GM19455 (cell line): Measurements from ENCODE around the gene CNRIP1.
A peak's percentile ranks its signal among the peaks of the same experiment; 100 is the strongest.

Experiments used
- ATAC-seq: cut with Tn5 transposase; IDR thresholded peaks from one replicate; pipeline ENCODE4 v1.9.1; 2021; ENCODE audit not compliant: unreplicated experiment

Gene CNRIP1

DNA sequence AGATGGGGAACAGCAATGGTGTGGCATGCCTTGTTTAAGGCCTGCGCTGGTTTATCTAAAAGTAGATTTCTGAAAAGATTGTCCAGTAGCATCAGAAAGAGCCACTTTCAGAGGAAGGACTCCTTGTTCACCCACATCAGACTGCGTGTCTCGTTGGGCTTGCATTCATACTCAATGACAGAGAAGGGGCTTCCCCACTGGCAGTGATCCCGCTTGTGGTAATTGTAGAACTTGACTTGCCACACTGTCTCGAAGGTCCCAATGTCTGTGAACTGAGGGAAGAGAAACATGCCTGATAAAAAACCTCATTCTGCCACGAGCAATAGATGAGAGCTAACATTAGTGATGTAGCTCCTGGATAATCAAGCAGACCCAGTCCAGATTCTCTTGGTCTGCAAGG, 26.0 kb downstream of the CNRIP1 start:
- ATAC-seq = no peak

DNA sequence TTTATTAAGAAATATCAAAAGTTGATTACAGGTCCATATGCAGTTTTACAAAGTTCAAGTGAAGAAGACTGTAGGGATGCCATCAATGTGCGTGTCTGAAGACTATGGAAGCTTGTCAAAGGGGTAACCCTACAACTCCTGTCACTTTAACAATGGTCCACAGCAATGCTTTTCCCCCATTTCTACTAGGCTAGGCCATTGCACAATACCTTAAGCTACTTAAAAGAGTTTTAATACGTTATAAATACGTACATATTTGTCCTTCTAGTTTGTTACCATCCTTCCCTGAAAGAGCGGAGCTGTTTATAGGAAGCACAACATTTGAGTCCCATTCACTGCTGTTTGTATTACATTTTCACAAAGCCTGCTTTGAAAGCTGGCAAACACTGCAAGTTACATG, 26.7 kb downstream of the CNRIP1 start:
- no peak for ATAC-seq

DNA sequence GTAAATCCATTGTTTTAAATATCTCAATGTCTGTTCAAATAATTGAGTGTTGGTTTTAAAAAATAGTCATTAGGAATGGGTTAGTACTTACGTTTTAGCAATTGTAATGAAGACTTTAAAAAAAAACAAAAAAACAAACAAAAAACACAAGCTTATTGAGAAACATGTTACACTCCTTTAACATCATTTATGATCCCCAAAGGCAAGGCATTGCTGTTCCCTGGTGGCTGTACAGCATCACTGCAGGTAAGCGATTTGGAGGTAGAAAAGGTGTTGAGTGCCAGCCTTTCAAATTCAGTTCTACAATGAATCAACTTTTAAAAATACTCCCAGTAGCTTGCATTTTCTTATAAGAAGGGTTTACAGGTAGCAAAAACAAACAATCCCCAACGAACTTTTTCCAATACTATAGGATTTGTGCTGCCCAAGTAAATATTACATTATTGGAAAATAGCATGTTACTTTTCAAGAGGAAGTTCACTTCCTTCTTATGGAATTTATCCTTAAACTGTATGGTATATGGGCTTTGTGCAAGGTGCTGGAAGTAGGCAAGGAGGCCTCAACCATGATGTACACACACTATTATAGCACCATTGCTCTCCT, 27.5 kb downstream of the CNRIP1 start:
- ATAC-seq = peak; percentile 78

DNA sequence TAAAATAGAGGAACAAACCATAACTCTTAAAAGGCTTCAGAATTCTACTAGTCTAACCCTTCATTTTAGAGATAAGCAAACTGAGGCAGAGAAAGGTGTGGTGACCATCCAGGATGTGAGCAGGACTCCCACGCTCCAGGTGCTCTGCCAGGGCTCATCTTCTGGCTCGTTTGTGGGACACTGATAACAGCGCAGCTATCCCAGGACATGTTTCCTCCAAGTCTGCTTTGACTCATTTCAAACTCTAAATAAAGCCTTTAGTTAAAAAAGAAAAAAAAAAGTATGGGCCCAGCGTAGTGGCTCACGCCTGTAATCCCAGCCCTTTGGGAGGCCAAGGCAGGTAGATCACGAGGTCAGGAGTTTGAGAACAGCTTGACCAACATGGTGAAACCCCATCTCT, 28.4 kb downstream of the CNRIP1 start:
- ATAC-seq = no peak

DNA sequence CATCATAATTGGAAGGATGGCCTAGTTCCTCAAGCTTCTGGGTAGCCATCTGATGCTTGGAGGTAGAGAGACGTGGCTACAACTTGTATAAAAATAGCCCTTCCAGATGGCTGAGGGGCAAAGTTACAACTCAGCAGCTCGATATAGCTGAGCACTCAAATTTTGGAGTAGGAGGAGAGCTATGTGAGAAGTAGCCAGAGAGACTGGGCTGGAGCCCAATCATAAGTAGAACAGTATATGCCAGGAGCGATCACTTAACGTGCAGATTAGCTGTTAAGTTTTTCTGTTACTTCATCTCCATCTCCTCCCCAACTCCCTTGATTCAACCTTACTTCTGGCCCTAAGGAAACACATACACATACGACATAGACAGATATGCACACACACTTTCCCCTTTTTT, 28.8 kb downstream of the CNRIP1 start:
- no peak for ATAC-seq

DNA sequence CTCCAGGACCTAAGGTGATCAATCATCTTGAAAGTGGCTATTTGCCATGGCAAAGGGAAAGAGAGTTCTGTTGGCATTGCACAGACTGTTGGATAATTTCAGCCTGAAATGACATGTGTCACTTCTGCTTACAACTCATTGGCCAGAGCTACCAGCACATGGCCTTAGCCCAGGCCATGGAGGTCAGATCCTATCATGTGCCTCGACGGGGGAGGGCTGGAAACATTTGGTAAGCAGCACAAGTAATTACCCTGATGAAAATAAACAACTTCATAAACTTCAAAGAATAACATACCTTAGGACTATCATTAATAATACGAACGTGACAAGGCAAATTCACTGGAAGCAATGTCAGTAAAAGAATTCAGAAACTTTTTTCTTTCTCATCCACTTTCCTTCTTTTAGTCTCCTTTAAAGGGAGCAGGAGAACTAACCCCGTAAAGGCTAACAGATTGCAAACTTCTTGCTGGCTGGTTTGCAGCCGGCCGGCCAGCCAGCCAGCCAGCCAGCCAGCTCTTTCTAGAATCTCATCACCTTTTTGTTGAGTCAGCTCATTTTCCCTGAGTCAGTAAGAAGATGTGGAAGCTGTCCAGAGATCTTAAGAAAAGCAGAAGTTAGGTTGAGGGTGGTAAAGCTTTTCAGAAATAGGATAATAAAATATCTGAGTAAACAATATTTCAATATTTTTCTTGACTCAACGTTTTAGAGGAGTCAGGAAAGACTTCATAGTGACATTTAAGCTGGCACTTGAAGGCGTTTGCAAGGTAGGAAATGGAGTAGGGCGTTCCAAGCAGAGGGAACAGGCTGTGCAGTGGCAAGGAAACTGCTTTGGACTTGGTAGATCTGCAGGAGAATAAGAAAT, 31.9 kb downstream of the CNRIP1 start:
- no peak for ATAC-seq

DNA sequence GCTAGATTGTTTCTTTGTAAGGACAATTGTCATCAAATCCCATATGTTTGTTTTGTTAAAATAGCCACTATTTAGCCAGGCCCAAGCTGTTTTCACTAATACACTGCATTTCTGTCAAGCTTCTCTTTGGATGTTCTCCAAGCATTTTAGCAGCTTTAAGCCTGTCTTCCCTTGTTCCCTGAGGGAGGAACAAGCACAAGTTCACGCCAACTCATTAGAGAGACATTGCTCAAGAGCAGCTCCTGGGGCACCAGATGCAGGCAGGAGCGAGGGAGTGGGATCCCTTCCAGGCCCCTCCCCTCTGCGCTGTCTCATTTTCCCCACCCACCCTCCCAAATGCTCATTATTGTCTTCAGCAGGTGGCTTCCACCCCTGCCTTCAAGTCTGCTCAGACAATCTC, 34.9 kb downstream of the CNRIP1 start:
- no peak for ATAC-seq

DNA sequence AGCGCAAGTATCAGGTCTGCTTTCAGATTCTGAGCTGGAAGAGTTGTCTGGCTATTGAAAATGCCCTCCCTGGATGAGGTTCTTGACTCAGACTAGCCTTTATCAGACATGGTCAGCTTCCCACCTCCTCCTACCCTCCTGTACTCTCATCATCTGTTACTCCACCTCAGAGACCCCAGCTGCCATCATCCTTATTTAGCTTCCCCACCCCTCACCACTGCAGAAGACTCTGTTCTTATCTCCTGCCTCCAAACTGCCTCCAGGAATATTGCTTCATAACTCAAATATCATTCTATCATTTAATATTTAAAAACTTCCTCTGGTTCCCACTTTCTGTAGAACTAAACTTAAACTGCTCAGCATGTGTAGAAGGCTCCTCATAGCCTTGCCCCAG, 36.3 kb downstream of the CNRIP1 start:
- ATAC-seq = no peak

DNA sequence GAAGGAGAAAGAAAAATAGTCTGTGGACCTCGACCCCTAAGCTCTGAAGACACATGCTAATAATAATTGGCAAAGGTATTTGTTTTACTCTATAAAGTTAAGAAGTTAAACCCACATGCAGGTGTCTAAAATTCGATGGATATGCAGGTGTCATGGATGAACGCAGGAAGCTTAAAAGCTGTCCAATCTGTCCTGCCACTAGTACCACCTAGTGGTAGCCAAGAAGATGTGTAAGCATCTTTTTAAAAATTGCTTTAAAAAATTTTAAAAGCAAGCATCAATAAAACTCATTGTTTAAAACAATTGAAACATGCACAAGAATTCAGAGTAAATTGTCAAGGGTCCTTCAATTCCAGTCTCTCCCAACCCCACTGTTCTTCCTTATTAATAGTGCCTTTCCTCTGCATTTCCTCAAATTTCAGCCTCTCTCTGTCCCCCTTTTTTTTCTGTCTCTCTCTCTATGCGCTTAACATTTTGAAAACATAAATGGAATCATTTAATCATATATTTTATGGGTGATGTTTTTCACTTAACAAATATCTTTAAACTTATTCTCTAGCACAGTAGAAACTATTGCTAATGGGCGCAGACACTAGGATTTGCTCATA, 36.8 kb downstream of the CNRIP1 start:
- ATAC-seq = no peak

DNA sequence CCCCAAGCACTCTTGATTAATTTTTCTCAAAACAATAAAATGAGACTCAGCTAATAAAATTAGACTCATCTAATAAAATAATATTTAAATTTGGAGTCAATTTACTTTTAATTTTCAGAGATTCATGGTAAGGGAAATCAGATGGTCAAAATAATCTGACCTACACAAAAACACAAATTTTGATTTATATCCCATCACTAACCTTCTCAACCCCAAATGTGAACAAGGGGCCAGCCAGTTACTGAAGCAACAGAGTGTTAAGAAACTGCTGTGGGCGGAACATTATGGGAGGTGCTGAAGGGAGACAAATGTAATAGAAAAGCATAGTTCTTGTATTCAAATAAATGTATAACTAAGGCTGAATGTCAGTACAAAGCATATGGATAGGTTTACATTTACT, 39.0 kb downstream of the CNRIP1 start:
- no peak for ATAC-seq

DNA sequence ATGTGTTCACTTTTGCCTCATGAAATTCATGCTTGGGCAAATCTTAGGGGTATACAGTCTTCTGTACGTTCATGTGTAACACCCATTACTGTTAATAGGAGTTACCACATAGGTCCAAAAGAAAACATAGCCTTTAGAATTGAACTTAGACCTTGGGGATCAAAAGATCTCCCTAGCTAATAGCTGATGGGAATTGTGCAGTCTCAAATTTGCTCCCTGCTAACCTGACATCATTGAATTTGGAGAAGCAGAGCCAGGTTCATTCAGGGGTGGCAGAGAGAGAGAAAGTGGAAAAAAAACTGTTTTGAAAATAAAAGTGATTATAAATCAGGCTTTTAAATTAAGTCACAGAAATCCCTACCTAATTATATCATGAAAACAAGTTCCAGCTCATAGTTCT, 39.4 kb downstream of the CNRIP1 start:
- no peak for ATAC-seq

DNA sequence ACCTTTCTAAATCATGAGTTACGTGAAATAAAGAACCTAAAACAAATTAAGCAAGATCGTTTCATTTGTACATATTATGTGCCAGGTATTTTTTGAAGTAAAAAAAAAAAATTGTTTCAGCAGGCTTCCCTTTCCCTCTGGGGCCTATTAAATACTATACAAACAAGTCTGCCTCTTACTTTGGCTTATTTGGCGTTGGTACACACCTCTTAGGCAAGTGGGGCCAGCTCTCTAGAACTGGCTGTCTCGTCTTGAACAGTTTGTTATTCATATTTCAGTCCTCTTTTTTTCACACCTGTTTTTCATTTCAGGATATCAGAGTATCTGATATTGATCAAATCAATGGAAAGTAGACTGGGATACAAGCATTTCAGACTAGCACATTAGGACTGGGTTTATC, 40.1 kb downstream of the CNRIP1 start:
- no peak for ATAC-seq

DNA sequence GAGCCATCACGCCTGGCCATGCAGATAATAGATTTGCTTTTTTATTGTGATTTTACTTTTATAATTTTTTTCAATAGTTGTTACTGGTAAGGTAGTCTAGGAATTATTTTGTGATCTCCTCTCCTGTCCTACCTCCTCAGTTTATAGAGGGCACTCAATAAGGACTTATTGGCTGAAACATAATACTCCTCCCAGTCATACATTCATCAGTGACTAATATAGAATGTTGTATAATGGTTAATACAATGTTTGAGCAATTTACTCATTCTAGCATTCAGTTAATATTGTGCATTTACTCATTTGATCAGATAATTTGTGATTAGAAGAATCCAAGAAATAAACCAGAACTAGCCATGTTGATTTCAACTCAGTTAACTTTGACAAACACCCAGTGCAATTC, 41.6 kb downstream of the CNRIP1 start:
- ATAC-seq = no peak

DNA sequence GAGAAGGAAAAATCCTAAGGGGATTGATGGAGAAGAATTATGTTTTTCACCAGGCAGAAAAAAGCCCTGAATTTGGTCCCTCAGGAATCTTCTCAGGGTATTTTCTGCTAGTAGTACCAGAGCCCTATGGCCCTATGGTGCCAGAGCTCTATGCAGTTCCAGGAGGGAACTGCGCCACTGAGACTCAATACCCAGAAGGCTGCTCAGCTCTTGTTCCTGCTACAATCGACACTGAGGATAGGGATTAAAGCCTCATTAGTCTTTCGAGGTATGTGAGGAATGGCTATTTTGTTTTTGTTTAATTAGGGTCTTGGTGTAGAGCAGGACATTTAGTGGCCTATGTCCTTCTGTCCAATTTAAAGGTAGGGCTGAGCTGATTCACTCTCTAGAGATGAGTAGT, 45.7 kb downstream of the CNRIP1 start:
- ATAC-seq = no peak

DNA sequence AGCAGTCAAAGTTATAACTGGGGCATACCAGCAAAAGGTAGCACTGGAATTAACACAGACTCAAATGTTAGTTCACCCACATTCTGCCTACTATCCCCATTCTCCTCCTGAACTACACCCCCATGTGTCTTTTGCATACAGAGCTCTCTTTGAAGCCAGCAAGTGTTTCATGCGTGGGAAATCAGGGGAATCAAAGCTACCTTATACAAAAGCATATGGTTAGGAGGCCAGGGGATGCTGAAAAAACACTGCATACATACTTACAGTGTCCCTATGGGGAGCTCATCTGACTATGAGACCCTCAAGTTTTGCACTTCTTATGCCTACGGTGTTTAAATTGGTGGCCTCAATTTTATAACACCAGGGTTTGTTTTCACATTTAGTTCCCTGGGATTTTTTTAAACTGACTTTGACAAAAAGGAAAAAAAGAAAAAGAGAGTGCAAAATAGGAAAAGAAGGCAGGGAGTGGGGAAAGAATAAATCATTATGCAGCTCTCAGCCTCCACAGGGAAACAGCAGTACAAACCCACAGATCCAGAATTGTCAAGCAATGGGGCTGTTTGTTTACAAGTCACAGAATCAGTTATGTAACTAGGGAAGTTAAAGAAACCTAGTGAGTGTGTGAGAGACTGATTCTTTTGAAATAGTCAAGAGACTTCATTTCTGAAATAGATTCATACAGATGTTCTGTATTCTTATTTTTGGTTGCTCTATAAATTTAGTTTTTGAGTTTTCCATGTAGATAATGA, 47.3 kb downstream of the CNRIP1 start:
- ATAC-seq = no peak

DNA sequence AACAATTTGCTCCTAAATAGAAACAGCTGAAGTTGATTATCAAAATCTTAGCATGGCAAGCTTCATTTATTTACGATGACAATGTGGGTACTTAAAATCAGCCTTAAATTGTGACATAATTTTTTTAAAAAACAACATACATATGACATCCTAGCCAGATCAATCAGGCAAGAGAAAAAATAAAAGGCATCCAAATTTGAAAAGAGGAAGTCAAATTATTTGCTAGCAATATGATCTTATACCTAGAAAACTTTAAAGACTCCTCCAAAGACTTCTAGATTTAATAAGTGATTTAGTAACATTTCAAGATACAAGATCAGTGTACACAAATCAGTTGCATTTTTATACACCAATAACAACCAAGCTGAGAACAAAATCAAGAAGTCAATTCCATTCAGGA, 53.1 kb downstream of the CNRIP1 start:
- no peak for ATAC-seq

DNA sequence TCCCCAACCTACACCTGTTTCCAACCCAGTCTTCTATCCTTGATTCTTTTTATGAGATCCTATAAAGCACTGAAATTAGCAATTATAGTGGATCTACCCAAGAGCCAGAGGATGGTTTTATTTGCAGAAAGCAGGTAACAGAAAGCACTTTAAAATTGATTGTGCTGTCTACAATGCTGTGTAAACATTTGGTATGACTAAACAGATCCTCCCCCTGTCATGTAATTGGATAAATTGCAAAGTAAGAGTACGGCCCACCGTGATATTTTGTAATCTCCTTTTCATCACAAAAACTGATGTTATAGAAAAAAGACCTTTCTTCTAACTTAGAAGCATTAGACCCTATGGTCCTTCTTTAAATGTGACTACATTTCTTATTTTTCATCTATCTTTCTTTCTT, 56.1 kb downstream of the CNRIP1 start:
- ATAC-seq = no peak

DNA sequence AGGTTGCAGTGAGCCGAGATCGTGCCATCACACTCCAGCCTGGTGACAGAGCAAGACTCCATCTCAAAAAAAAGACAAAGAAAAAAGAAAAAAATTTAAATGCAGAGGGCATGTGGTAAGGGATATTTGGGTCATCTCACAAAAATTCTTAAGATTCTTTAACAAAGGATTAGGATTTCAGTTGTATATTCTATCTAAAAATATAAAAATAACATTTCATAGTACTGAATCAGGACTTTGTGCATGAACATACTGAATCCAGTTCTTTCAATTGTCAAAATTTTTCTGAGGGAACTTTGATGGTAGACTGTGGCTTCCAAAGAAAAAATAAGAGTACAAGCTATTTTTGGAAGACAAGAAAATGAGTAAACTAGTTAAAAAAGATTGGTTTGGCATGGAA, 60.9 kb downstream of the CNRIP1 start:
- ATAC-seq = no peak

DNA sequence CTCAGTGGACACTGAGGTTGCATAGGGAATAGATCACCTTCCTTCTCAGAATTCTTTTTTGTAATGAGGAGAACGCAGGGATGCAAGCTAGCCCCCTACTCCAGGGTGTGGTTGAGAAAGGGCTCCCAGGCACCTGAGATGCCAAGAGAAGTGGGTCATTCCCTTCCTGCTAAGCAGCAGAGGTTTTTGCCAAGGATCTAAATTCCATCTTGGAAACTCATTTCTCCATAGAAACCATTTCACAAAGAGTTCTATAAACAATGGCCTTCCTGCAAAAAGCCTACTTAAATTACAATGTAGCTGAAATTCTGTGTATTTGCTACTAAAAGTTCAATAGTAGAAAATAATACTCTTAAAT, 63.7 kb downstream of the CNRIP1 start:
- ATAC-seq = no peak

DNA sequence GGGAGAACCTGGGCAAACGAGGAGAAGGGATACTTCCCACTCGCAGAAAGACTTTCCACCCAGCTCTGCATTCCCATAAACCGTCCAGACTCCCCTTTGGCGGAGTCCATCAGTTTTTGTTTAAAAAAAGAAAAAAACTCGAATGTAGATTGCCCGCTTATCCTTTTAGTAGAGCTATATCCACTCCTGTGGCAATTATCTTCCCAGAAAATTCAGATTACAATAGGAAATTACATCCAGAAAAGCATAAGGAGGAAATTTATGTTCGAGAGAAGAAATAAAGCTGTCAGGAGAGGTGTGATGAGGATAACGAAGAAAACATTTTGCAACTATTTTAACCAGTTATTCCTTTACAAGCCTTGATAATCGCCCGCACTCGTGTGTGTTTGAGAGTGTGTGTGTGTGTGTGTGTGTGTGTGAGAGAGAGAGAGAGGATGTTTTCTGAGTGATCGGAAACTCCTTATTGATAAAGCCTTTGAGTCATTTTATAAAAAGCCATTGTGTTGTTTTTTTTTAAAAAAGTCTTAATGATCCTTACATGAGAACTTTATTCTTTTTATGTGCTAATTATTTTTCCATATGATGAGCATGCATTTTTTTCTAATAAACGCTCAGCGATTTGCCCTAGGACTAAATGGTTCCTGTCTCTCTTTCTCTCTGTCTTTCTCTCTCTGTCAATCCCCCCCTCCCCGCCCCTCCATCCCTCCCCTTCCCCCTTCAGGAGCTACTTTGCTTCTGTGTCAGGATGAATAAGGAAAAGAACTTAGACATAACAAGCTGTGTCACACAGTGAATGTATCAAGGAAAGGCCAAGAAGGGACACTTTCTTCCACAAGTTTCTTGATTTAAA, 66.3 kb downstream of the CNRIP1 start:
- ATAC-seq = no peak
